ENCODE measurements around the gene PCNT.

Gene PCNT

GRCh38 chr21:46493828-46494227 lies 169.9 kb downstream of the PCNT start:
- no peak overlapping the region for H3K4me3 ChIP-seq (ENCODE audit: low read length)
- no peak for DNase-seq (ENCODE audit: low read depth)
- TF ChIP-seq CTCF (conservative IDR thresholded peaks at IDR 0.05; ENCODE audit: low read length): no peak
